PC-3 (cell line): ENCODE data around the gene YTHDF1. TPM values are rescaled to one million over a fixed set of nuclear protein-coding genes. Genes with fewer than 3 reads are reported as not detected.
A peak's percentile ranks its signal among the peaks of the same experiment; 100 is the strongest.

Source experiments
- ATAC-seq: fragments of 200-7000 bp; cut with Tn5 transposase; 2 replicates; pipeline ENCODE4 v1.9.1; 2020; ENCODE audit warnings: mild to moderate bottlenecking, moderate library complexity
- BruUV-seq: library from RNA; stranded (reverse); fragments of 400-500 nt; replicated peaks from 2 replicates; lab custom pipeline; 2021; lab: Mats Ljungman, UMichigan
- CTCF ChIA-PET: fragments of 300-600 bp; sonication (Branson Sonifier 250); formaldehyde crosslinking; loops from one replicate; lab custom pipeline; 2022; ENCODE audit warnings: antibody characterized with exemption; lab: Charles Lee
- POLR2A ChIA-PET: fragments of 300-600 bp; sonication (Branson Sonifier 250); formaldehyde crosslinking; loops from one replicate; lab custom pipeline; 2022; ENCODE audit warnings: antibody characterized with exemption; ENCODE audit not compliant: unreplicated experiment; lab: Charles Lee
- DNase-seq: peaks from one replicate; pipeline ENCODE4 v3.0.0-alpha.2; 2015
- H2AFZ ChIP-seq: fragments of 300-600 bp; sonication (generic); 2 replicates; pipeline ENCODE4 v1.6.0; 2016; ENCODE audit warnings: antibody characterized with exemption, low read length
- H3F3A ChIP-seq: fragments of 300-600 bp; sonication (generic); one replicate; pipeline ENCODE4 v1.6.0; 2017; ENCODE audit warnings: antibody characterized with exemption, low read length, control low read depth, mild to moderate bottlenecking; ENCODE audit not compliant: unreplicated experiment
- H3K27ac ChIP-seq: fragments of 300-600 bp; sonication (generic); 2 replicates; pipeline ENCODE4 v1.5.1; 2016; ENCODE audit warnings: mild to moderate bottlenecking, low read length
- H3K27me3 ChIP-seq: fragments of 300-600 bp; sonication (generic); 2 replicates; pipeline ENCODE4 v1.6.1; 2016; ENCODE audit warnings: low read length, mixed read lengths
- H3K36me3 ChIP-seq: fragments of 300-600 bp; sonication (generic); 2 replicates; pipeline ENCODE4 v1.6.1; 2016; ENCODE audit warnings: low read depth, mixed run types, low read length, mixed read lengths
- H3K4me1 ChIP-seq: fragments of 300-600 bp; sonication (generic); 2 replicates; pipeline ENCODE4 v1.5.1; 2016; ENCODE audit warnings: low read length; ENCODE audit not compliant: insufficient read depth
- H3K4me2 ChIP-seq: fragments of 300-600 bp; sonication (generic); 2 replicates; pipeline ENCODE4 v1.6.0; 2016; ENCODE audit warnings: low read length
- H3K4me3 ChIP-seq: fragments of 300-600 bp; sonication (generic); 2 replicates; pipeline ENCODE4 v1.5.1; 2016; ENCODE audit warnings: mild to moderate bottlenecking, low read length, mixed read lengths
- H3K79me2 ChIP-seq: fragments of 300-600 bp; sonication (generic); 2 replicates; pipeline ENCODE4 v1.6.1; 2017; ENCODE audit warnings: low read length, mixed read lengths
- H3K9ac ChIP-seq: fragments of 300-600 bp; sonication (generic); 2 replicates; pipeline ENCODE4 v1.6.0; 2016; ENCODE audit warnings: mild to moderate bottlenecking, low read length
- H3K9me2 ChIP-seq: fragments of 300-600 bp; sonication (generic); replicated peaks from 2 replicates; pipeline ENCODE4 v1.6.1; 2016; ENCODE audit warnings: mixed run types, low read length, mixed read lengths
- H3K9me3 ChIP-seq: fragments of 300-600 bp; sonication (generic); 2 replicates; pipeline ENCODE4 v1.6.1; 2016; ENCODE audit warnings: low read length, mixed read lengths
- H4K20me1 ChIP-seq: fragments of 300-600 bp; sonication (generic); 2 replicates; pipeline ENCODE4 v1.6.1; 2016; ENCODE audit warnings: low read length, mixed read lengths
- CTCF ChIP-seq: fragments of 300-600 bp; sonication (generic); conservative IDR thresholded peaks from 2 replicates; pipeline ENCODE4 v1.5.1; 2017; ENCODE audit warnings: antibody characterized with exemption, low read depth, mild to moderate bottlenecking, low read length
- EZH2 ChIP-seq: fragments of 300-600 bp; sonication (generic); IDR thresholded peaks from one replicate; pipeline ENCODE4 v1.6.1; 2017; ENCODE audit warnings: antibody characterized with exemption, mild to moderate bottlenecking, low read length; ENCODE audit not compliant: unreplicated experiment
- EZH2phosphoT487 ChIP-seq: fragments of 300-600 bp; sonication (generic); IDR thresholded peaks from 2 replicates; pipeline ENCODE4 v1.6.1; 2018; ENCODE audit warnings: mild to moderate bottlenecking, antibody characterized with exemption, low read length, borderline replicate concordance
- intact Hi-C: fragments of 100-400 bp; cut with micrococcal nuclease; formaldehyde crosslinking; loops from 2 replicates; pipeline ENCODE4 v1.9.0; 2023
- total RNA-seq: library from RNA; depleted of rRNA; stranded (reverse); fragments of >200 nt; gene quantifications from 2 replicates; pipeline ENCODE4 v1.2.3, GENCODE V29; 2014

Gene YTHDF1
- total RNA-seq, 1 experiment from 2014 or later: 30.0 TPM

- TF ChIP-seq EZH2phosphoT487 (no peak), CTCF (no peak), EZH2 (no peak)
- no peaks in the 10 kb centered on the region for H3K79me2 ChIP-seq
- H3K9me3 ChIP-seq: no peaks in the 10 kb centered on the region
- H3K27ac ChIP-seq: no peak overlapping the region
- no peaks in the 10 kb centered on the region for H3K27me3 ChIP-seq
- H3K4me2 ChIP-seq: no peak overlapping the region
- H3K9ac ChIP-seq: no peak overlapping the region
- POLR2A ChIA-PET: no interaction called here
- no peak overlapping the region for H2AFZ ChIP-seq
- intact Hi-C loops: no loop called here
- H3F3A ChIP-seq: no peaks in the 10 kb centered on the region
- DNase-seq: no peak
- no peak overlapping the region for H3K4me3 ChIP-seq
- no peaks in the 10 kb centered on the region for H4K20me1 ChIP-seq
- no peak for ATAC-seq
- H3K9me2 ChIP-seq: no peaks in the 10 kb centered on the region
- no peaks in the 10 kb centered on the region for H3K36me3 ChIP-seq
- CTCF ChIA-PET: no interaction called here
- no TSS peak for BruUV-seq
- H3K4me1 ChIP-seq: no peaks in the 10 kb centered on the region
Measured at GRCh38 chr20:63240004-63240403, 24.1 kb upstream of the YTHDF1 start.

- no peak for TF ChIP-seq EZH2phosphoT487
- TF ChIP-seq EZH2: no peak
- no peak for TF ChIP-seq CTCF
- H2AFZ ChIP-seq: no peak overlapping the region
- H3K27ac ChIP-seq: no peak overlapping the region
- H3K27me3 ChIP-seq: no peaks in the 10 kb centered on the region
- DNase-seq: no peak
- no peaks in the 10 kb centered on the region for H3F3A ChIP-seq
- H3K4me3 ChIP-seq: no peak overlapping the region
- intact Hi-C loops: no loop called here
- H3K9me3 ChIP-seq: no peaks in the 10 kb centered on the region
- no peaks in the 10 kb centered on the region for H4K20me1 ChIP-seq
- ATAC-seq: no peak
- H3K9ac ChIP-seq: no peak overlapping the region
- no peaks in the 10 kb centered on the region for H3K9me2 ChIP-seq
- POLR2A ChIA-PET: no interaction called here
- no peaks in the 10 kb centered on the region for H3K36me3 ChIP-seq
- no peaks in the 10 kb centered on the region for H3K79me2 ChIP-seq
- no peak overlapping the region for H3K4me2 ChIP-seq
- CTCF ChIA-PET: no interaction called here
- H3K4me1 ChIP-seq: no peaks in the 10 kb centered on the region
- BruUV-seq: no TSS peak
Measured at GRCh38 chr20:63239431-63239830, 23.5 kb upstream of the YTHDF1 start.

- intact Hi-C loops: no loop called here
- Histone ChIP-seq H3K9ac (no peak overlapping the region), H2AFZ (no peak overlapping the region), H3K27ac (no peak overlapping the region), H3K27me3 (no peaks in the 10 kb centered on the region), H3K4me2 (no peak overlapping the region), H3K9me3 (no peaks in the 10 kb centered on the region), H4K20me1 (no peaks in the 10 kb centered on the region), H3K4me1 (peaks cover under 1% of the 10 kb centered on the region), H3F3A (no peaks in the 10 kb centered on the region), H3K9me2 (no peaks in the 10 kb centered on the region), H3K79me2 (no peaks in the 10 kb centered on the region), H3K4me3 (no peak overlapping the region), H3K36me3 (no peaks in the 10 kb centered on the region)
- ATAC-seq: peak; percentile 6; the same call in 1 of the 2 replicates
- DNase-seq: no peak
- ChIA-PET POLR2A (no interaction called here), CTCF (no interaction called here)
- TF ChIP-seq EZH2 (no peak), CTCF (no peak), EZH2phosphoT487 (no peak)
- no TSS peak for BruUV-seq
Measured at GRCh38 chr20:63238514-63239125, 22.7 kb upstream of the YTHDF1 start.
